WERI-Rb-1 (cell line): ENCODE data around the gene TBC1D2B.

Experiments used
- DNase-seq: peaks from one replicate; pipeline ENCODE4 v3.0.0-alpha.2; 2020
- H3K27ac ChIP-seq: fragments of 250-450 bp; sonication (Bioruptor Pico); 2 replicates; pipeline ENCODE4 v1.5.1; 2020; ENCODE audit warnings: mild to moderate bottlenecking, moderate library complexity
- H3K27me3 ChIP-seq: fragments of 250-450 bp; sonication (Bioruptor Pico); 2 replicates; pipeline ENCODE4 v1.5.1; 2021; ENCODE audit warnings: mild to moderate bottlenecking, low read depth, moderate library complexity; ENCODE audit not compliant: insufficient read depth, severe bottlenecking
- H3K36me3 ChIP-seq: fragments of 250-450 bp; sonication (Bioruptor Pico); 2 replicates; pipeline ENCODE4 v1.5.1; 2020; ENCODE audit warnings: mild to moderate bottlenecking, moderate library complexity
- H3K4me3 ChIP-seq: 2 replicates; pipeline ENCODE4 v1.5.1; 2011; ENCODE audit warnings: low read depth, mild to moderate bottlenecking, control low read depth, low read length
- H3K9me3 ChIP-seq: fragments of 250-450 bp; sonication (Bioruptor Pico); 2 replicates; pipeline ENCODE4 v1.5.1; 2021; ENCODE audit warnings: mild to moderate bottlenecking, moderate library complexity; ENCODE audit not compliant: severe bottlenecking
- TF ChIP-seq, protein P1 (sequence below): IDR thresholded peaks from 2 replicates; pipeline ENCODE4 v1.5.1; 2011; ENCODE audit warnings: low read depth, mild to moderate bottlenecking, control low read depth, inconsistent platforms, low read length

TBC1D2B gene

DNA sequence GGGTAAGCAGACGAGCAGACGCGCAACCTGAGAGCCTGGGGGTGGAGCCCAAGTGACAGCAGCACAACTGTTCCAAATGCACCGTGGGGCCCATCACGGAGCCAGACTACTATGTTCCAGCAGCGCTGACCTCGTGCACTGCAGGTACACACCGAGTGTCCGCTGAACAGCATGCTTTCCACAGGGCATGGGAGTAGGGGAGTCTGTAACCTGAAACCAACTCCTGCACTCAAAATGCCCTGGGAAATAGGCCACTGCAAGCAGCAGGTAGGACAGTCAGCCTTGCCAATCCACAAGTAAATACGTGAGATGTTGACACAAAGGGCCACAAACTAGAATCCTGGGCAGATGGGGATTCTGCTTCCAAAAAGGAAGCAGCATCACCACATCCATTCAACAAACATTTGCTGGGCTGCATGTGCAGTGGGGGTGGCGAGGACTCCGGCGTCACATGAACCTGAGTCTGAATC, 73.9 kb downstream of the TBC1D2B start:
- DNase-seq, result peak; percentile 32
- Histone ChIP-seq H3K27me3 (no peaks in the 10 kb centered on the region), H3K4me3 (no peak overlapping the region), H3K27ac (no peak overlapping the region; the same call in 1 of the 2 replicates), H3K9me3 (no peaks in the 10 kb centered on the region), H3K36me3 (peaks cover 20% of the 10 kb centered on the region)
- TF ChIP-seq, protein P1, sequence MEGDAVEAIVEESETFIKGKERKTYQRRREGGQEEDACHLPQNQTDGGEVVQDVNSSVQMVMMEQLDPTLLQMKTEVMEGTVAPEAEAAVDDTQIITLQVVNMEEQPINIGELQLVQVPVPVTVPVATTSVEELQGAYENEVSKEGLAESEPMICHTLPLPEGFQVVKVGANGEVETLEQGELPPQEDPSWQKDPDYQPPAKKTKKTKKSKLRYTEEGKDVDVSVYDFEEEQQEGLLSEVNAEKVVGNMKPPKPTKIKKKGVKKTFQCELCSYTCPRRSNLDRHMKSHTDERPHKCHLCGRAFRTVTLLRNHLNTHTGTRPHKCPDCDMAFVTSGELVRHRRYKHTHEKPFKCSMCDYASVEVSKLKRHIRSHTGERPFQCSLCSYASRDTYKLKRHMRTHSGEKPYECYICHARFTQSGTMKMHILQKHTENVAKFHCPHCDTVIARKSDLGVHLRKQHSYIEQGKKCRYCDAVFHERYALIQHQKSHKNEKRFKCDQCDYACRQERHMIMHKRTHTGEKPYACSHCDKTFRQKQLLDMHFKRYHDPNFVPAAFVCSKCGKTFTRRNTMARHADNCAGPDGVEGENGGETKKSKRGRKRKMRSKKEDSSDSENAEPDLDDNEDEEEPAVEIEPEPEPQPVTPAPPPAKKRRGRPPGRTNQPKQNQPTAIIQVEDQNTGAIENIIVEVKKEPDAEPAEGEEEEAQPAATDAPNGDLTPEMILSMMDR, result no peak

DNA sequence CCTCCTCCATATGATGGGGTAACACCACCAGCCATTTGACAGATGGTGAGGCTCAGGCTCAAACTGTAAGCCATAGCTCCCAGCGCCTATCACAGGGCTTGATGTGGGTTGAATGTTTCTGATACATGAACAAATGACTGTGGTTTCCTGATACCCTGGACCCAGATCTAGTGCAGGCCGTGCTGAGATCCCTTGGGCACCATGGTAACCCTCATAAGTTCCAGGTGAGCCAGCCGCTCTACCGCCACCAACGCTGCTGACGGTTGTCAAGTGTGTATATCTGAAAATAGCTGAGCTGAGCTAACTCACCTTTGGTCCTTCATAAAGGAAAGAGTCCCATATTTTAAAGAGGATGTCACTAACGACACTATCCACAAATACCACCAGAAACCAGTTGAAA, 74.5 kb downstream of the TBC1D2B start:
- Histone ChIP-seq H3K27ac (no peak overlapping the region; the same call in 1 of the 2 replicates), H3K9me3 (no peaks in the 10 kb centered on the region), H3K4me3 (no peak overlapping the region), H3K27me3 (no peaks in the 10 kb centered on the region), H3K36me3 (peaks cover 18% of the 10 kb centered on the region)
- DNase-seq, result no peak
- TF ChIP-seq, protein P1, result no peak

DNA sequence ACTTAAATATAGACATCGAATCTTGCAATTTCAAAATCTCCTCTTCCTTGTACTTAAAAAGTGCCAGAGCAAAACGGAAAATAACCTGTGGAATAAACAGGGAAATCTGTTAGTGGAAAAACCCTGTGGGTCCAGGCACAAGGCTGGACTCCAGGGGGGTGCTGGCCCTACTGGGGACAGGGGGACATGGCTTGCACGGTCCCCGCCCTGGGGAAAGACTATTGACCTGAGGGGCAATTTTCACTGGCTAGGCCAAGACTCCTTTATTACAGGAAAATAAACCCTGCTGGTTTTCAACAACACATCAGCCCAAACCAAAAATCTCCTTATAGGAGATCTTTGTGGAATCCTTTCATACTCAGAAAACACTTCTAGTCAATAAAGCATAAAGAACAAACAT, 75.9 kb downstream of the TBC1D2B start:
- H3K4me3 ChIP-seq, result no peak overlapping the region
- no peak overlapping the region for H3K27ac ChIP-seq
- TF ChIP-seq, protein P1, result no peak
- peaks cover 18% of the 10 kb centered on the region for H3K36me3 ChIP-seq
- DNase-seq, result no peak
- H3K9me3 ChIP-seq, result no peaks in the 10 kb centered on the region
- H3K27me3 ChIP-seq, result no peaks in the 10 kb centered on the region

DNA sequence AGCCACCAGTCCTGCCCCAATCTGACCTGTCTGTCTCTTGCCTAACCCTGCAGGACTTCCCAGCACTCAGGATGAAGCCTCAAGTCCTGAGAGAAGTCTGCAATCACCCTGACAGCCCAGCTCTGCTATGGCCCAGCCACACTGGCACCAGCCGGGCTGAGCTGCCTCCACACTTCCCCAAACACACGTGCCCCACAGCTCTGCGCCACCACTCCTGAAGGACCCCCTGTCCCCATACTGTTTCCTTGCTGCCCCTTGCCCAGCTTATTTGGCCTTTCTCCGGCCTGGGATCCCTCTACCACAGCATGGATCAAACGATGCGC, 76.6 kb downstream of the TBC1D2B start:
- H3K4me3 ChIP-seq, result no peak overlapping the region
- peaks cover 18% of the 10 kb centered on the region for H3K36me3 ChIP-seq
- no peak for DNase-seq
- no peaks in the 10 kb centered on the region for H3K9me3 ChIP-seq
- H3K27ac ChIP-seq, result no peak overlapping the region
- H3K27me3 ChIP-seq, result no peaks in the 10 kb centered on the region
- TF ChIP-seq, protein P1, result no peak

DNA sequence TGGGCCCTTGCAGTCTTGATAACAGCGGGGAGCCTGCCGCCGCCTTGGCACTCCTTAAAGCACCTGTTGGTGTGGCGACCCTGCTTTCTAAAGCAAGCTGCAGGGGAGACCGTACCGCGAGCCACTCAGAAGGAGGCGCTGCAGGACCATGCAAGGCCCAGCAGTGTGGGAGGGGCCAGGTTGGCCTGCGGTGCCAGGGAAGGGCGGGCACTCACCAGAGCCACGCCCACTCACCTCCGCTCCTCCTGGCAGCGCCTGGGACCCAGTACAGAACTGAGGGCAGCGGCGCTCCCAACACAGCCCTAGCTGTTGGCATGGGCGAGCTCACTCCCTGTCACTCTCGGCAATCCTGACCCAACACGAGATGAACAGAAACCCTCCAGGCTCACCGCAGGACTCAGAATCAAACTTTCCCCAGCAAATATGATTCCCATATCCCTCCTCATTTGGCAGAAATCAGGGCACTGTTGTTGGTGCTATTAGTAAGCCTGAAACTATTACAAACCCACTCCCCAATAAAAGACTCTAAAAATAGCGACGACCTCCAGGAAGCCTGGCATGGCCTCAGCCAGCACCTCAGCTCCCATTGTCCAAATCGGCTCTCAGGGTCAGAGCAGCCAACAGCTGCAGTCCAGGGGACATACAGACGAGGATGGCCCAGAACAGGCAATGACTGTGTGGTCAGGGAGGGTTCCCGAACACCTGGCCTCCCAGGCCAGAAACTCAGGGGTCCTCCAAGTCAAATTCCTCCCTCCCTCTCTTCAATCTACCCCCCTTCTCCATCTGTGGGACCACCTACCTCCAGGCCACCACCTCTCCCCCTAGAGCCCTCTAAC, 77.2 kb downstream of the TBC1D2B start:
- Histone ChIP-seq H3K27ac (no peak overlapping the region), H3K27me3 (no peaks in the 10 kb centered on the region), H3K9me3 (no peaks in the 10 kb centered on the region), H3K36me3 (peaks cover 18% of the 10 kb centered on the region), H3K4me3 (no peak overlapping the region)
- TF ChIP-seq, protein P1, result peak; percentile 89
- peak; percentile 85 for DNase-seq

DNA sequence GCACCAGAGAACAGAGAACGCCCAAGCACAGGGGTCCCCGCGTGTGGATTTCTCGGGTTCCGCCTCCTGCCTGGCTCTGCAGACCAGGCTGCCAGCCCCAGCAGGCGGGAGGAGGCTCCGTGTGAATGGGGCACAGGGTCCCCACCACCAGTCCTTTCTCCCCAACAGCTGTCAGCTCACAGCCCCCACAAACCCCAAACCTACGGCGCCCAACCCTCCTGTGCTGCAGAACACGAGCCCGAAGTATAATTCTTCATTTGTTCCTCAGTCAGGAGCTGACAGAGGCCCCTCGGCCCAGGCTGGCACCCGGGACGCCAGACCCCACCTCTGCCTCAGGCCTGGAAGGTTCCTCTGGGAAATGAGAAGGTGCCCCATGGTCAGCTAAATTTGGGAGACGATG, 78.0 kb downstream of the TBC1D2B start:
- TF ChIP-seq, protein P1, result no peak
- H3K4me3 ChIP-seq, result no peak overlapping the region
- peaks cover 18% of the 10 kb centered on the region for H3K36me3 ChIP-seq
- no peak for DNase-seq
- H3K9me3 ChIP-seq, result no peaks in the 10 kb centered on the region
- no peak overlapping the region for H3K27ac ChIP-seq
- no peaks in the 10 kb centered on the region for H3K27me3 ChIP-seq
